Peyer's patch (tissue), 4 donors: ENCODE measurements around the gene POLR3K. TPM values are rescaled to one million over a fixed set of nuclear protein-coding genes. Genes with fewer than 3 reads are reported as not detected.

Experiments
- DNase-seq, 3 donors: peaks; one replicate each; pipeline ENCODE4 v3.0.0-alpha.2; 2017 to 2019
- H3K27ac ChIP-seq, 4 donors: fragments of 200-600 bp; sonication (generic); one replicate each; pipeline ENCODE4 v1.5.1; 2016 to 2019
- H3K27me3 ChIP-seq, 2 donors: fragments of 200-600 bp; sonication (generic); one replicate each; pipeline ENCODE4 v1.5.1; 2019
- H3K36me3 ChIP-seq, 3 donors: fragments of 200-600 bp; sonication (generic); one replicate each; pipeline ENCODE4 v1.5.1; 2016 to 2019
- H3K4me1 ChIP-seq, 4 donors: fragments of 200-600 bp; sonication (generic); one replicate each; pipeline ENCODE4 v1.5.1; 2016 to 2019
- H3K4me3 ChIP-seq, 4 donors: fragments of 200-600 bp; sonication (generic); 1 replicate in 3 of 4; 2 replicates in 1 of 4; pipeline ENCODE4 v1.5.1; 2016 to 2019; ENCODE audit warnings: mild to moderate bottlenecking in 1 of 4
- H3K9me3 ChIP-seq, 4 donors: fragments of 200-600 bp; sonication (generic); one replicate each; pipeline ENCODE4 v1.5.1; 2016 to 2019; ENCODE audit warnings: mild to moderate bottlenecking in 1 of 4
- POLR2A ChIP-seq, 2 donors: fragments of 450-650 bp; IDR thresholded peaks; one replicate each; pipeline ENCODE4 v1.5.1; 2017; ENCODE audit warnings: antibody characterized with exemption in 2 of 2, mild to moderate bottlenecking in 2 of 2, moderate library complexity in 2 of 2
- total RNA-seq, 4 donors: library from RNA; depleted of rRNA; stranded (reverse); fragments of >200 nt; gene quantifications; one replicate each; pipeline ENCODE4 v1.1.0, GENCODE V29; 2016
- TF ChIP-seq, protein P1 (sequence below), 6 experiments: fragments of 450-650 bp in 4 of 6; fragments of 200-600 bp in 2 of 6; sonication (generic) in 1 of 6; IDR thresholded peaks; one replicate each; pipeline ENCODE4 v1.5.1; 2017 to 2019; ENCODE audit warnings: antibody characterized with exemption in 6 of 6, mild to moderate bottlenecking in 3 of 6, moderate library complexity in 1 of 6

The POLR3K gene
- total RNA-seq, 4 donors from 2014 or later = 2.5 to 6.3 (median 3.3) TPM

DNA sequence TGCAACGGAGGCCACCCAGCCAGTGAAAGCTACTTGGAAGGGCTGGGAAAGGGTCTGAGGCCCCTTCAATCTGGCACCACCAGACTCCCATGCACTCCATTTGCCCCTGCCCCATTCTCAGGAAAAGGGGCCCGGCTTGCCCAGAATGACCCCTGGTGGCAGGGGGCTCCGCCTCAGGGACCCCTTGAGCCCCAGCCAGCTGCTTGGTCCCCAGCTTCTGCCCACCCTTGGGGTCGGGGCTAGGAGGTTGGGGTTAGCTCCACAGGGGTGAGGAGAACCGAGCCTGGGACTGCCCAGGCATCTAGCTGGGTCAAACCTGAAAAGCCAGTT, 17.8 kb upstream of the POLR3K start:
- Histone ChIP-seq H3K4me1 (peaks cover 0 to 41% (median 9%) of the 10 kb centered on the region in 4 donors), H3K9me3 (no peaks in the 10 kb centered on the region), H3K4me3 (peak overlapping the region; percentile 45 to 64 (median 54)), H3K27me3 (no peaks in the 10 kb centered on the region), H3K36me3 (no peaks in the 10 kb centered on the region), H3K27ac (peak overlapping the region; percentile 61 to 84 (median 73))
- TF ChIP-seq POLR2A (IDR thresholded peaks at IDR 0.05) = no peak
- TF ChIP-seq, protein P1, sequence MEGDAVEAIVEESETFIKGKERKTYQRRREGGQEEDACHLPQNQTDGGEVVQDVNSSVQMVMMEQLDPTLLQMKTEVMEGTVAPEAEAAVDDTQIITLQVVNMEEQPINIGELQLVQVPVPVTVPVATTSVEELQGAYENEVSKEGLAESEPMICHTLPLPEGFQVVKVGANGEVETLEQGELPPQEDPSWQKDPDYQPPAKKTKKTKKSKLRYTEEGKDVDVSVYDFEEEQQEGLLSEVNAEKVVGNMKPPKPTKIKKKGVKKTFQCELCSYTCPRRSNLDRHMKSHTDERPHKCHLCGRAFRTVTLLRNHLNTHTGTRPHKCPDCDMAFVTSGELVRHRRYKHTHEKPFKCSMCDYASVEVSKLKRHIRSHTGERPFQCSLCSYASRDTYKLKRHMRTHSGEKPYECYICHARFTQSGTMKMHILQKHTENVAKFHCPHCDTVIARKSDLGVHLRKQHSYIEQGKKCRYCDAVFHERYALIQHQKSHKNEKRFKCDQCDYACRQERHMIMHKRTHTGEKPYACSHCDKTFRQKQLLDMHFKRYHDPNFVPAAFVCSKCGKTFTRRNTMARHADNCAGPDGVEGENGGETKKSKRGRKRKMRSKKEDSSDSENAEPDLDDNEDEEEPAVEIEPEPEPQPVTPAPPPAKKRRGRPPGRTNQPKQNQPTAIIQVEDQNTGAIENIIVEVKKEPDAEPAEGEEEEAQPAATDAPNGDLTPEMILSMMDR (IDR thresholded peaks at IDR 0.05) = no peak
- no peak for DNase-seq

DNA sequence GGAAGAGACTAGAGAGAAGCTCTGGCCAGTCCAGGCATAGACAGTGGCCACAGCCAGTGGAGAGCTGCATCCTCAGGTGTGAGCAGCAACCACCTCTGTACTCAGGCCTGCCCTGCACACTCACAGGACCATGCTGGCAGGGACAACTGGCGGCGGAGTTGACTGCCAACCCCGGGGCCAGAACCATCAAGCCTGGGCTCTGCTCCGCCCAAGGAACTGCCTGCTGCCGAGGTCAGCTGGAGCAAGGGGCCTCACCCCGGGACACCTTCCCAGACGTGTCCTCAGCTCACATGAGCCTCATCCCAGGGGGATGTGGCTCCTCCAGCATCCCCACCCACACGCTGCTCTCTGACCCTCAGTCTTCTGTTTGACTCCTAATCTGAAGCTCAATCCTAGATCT, 15.8 kb upstream of the POLR3K start:
- peaks cover 0 to 5% (median 0%) of the 10 kb centered on the region in 3 donors for H3K36me3 ChIP-seq
- no peak overlapping the region for H3K4me3 ChIP-seq
- H3K27ac ChIP-seq = no peak overlapping the region
- TF ChIP-seq POLR2A (IDR thresholded peaks at IDR 0.05) = no peak
- TF ChIP-seq, protein P1 (IDR thresholded peaks at IDR 0.05) = no peak
- no peaks in the 10 kb centered on the region for H3K27me3 ChIP-seq
- DNase-seq = no peak
- no peaks in the 10 kb centered on the region for H3K9me3 ChIP-seq
- H3K4me1 ChIP-seq = peaks cover 0 to 36% (median 6%) of the 10 kb centered on the region in 4 donors

DNA sequence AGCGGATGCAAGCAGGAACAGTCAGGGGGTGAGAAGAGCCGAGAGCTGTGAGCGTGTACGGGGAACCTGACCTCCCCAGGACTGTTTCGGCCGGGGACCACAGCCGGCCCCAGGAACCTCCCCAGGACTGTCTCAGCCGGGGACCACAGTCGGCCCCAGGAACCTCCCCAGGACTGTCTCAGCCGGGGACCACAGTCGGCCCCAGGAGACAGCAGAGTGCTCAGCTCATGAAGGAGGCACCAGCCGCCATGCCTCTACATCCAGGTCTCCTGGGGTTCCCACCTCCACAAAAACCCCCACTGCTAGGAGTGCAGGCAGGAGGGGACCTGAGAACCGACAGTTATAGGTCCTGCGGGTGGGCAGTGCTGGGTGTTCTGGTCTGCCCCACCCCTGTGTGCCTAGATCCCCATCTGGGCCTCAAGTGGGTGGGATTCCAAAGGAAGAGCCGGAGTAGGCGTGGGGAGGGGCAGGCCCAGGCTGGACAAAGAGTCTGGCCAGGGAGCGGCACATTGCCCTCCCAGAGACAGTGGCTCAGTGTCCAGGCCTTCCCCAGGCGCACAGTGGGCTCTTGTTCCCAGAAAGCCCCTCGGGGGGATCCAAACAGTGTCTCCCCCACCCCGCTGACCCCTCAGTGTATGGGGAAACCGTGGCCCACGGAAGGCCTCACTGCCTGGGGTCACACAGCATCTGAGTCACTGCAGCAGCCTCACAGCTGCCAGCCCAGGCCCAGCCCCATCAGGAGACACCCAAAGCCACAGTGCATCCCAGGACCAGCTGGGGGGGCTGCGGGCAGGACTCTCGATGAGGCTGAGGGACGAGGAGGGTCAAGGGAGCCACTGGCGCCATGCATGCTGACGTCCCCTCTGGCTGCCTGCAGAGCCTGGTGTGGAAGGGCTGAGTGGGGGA, 14.7 kb upstream of the POLR3K start:
- no peak for TF ChIP-seq POLR2A (IDR thresholded peaks at IDR 0.05)
- TF ChIP-seq, protein P1 (IDR thresholded peaks at IDR 0.05) = no peak
- peaks cover 0 to 27% (median 6%) of the 10 kb centered on the region in 4 donors for H3K4me1 ChIP-seq
- no peak overlapping the region for H3K27ac ChIP-seq
- no peak for DNase-seq
- H3K36me3 ChIP-seq = peaks cover 0 to 9% (median 0%) of the 10 kb centered on the region in 3 donors
- H3K9me3 ChIP-seq = no peaks in the 10 kb centered on the region
- no peak overlapping the region for H3K4me3 ChIP-seq
- no peaks in the 10 kb centered on the region for H3K27me3 ChIP-seq

DNA sequence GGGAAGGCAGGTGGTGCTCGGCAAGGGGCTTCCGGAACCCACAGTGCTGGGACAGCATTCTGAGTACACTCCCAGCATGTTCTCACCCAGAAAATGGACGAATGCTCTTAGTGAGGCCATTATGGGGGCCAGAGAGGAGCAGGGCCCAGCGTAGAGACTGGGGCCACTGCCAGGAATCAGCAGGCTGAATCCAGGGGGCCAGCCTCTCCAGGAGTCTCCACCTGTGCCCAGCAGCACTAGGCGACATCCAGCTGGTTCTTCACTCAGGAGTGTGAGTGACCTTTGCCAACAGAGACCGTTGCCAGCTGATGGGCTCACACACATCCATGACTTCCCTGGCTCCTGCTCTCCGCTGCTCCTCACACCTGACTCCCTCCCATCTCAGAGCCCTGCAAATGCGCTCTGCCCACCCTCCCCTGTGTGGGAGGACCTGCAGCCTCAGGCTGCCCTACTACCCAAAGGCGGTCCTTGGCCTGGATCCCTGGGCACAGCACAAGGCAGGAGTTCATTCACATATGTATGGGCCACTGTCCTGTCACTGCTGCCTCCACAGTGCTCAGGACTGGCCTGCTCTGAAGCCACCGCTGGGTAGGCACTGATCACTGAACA, 13.9 kb upstream of the POLR3K start:
- Histone ChIP-seq H3K27ac (no peak overlapping the region), H3K9me3 (no peaks in the 10 kb centered on the region), H3K27me3 (no peaks in the 10 kb centered on the region), H3K4me1 (peaks cover 0 to 20% (median 2%) of the 10 kb centered on the region in 4 donors), H3K4me3 (no peak overlapping the region), H3K36me3 (peaks cover 0 to 17% (median 0%) of the 10 kb centered on the region in 3 donors)
- TF ChIP-seq, protein P1 (IDR thresholded peaks at IDR 0.05) = no peak
- TF ChIP-seq POLR2A (IDR thresholded peaks at IDR 0.05) = no peak
- DNase-seq = no peak

DNA sequence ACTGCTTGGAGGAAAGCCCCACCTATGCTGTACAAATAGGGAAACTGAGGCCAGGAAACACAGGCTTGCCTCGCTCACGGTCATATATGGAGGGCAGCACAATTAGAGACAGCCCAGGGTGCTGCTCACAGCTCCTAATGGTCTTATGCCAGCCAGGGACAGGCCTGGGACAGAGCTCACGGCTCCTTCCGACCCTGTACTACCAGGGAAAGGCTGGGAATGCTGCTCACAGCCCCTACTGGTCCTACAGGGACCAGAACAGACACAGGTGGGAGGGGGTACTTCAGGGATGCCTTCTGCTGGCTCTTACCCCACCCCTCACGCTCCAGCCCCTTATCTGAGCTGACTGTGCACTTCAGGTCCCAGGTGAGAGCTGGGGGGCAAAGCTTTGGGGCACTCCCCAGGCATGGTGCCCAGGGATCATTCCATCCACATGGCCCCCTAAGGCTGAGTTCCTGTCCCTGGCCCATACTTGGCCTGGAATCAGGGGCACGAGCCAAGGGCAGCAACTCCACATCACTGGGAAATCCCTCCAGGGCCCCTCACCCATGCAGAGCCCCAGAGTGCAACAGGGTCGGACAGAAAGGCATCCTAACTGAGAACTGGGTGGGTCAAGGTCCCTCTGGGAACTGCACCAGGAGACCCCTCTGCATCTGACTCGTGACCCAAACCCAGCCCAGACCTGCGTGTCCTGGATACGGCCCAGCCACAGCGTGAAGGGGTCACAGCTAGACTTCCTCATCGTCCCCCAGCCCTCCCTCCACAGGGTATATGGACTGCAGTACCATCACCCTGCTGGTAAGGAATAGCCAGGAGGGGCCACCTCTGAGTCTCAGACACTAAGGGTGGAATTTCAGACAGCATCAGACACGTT, 13.1 kb upstream of the POLR3K start:
- H3K9me3 ChIP-seq = no peaks in the 10 kb centered on the region
- peaks cover 0 to 25% (median 0%) of the 10 kb centered on the region in 3 donors for H3K36me3 ChIP-seq
- no peak overlapping the region for H3K4me3 ChIP-seq
- H3K27ac ChIP-seq = no peak overlapping the region
- TF ChIP-seq, protein P1 (IDR thresholded peaks at IDR 0.05) = no peak
- TF ChIP-seq POLR2A (IDR thresholded peaks at IDR 0.05) = no peak
- no peak for DNase-seq
- peaks cover 0 to 20% (median 0%) of the 10 kb centered on the region in 4 donors for H3K4me1 ChIP-seq
- no peaks in the 10 kb centered on the region for H3K27me3 ChIP-seq
